ENCODE results near the gene TMC3. TPM values are rescaled to one million over a fixed set of nuclear protein-coding genes. Genes with fewer than 3 reads are reported as not detected.
"Not testable (repeated sequence)": the region's sequence is repeated elsewhere in the genome, so short reads cannot be mapped to it uniquely, and the experiment has no call there.

TMC3 gene
- total and polyA plus RNA-seq, 2 experiments from 2014 or later = 0.43 TPM; not detected in 1

DNA sequence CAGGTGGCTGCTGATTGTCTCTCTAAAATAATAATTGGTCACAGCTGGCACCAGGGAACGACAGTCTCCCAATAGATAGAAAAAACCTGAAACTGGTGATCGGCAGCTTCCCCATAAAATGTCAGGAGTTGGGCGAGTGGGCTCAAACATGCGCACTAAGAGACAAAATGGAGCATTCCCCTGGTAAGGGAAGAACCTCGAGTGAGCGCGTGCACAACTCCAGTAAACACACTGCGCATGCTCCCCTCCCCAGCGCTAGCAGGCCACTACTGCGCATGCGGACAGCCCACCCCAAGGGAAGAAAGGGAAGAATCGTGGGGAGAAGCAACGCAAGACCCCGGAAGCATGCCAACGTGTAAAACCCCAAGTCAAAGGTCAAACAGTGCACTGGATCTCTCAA lies 42.4 kb downstream of the TMC3 start:
- peak overlapping the region; percentile 64 for H3K27ac ChIP-seq
- H4K20me1 ChIP-seq (ENCODE audit: insufficient read depth, poor library complexity, severe bottlenecking) = no peaks in the 10 kb centered on the region
- H3K36me3 ChIP-seq (replicated peaks; ENCODE audit: insufficient read depth, low read depth) = no peaks in the 10 kb centered on the region
- H3K4me2 ChIP-seq = peak overlapping the region; percentile 42
- H3K9me3 ChIP-seq (ENCODE audit: low read depth) = no peaks in the 10 kb centered on the region
- TF ChIP-seq, protein P1, sequence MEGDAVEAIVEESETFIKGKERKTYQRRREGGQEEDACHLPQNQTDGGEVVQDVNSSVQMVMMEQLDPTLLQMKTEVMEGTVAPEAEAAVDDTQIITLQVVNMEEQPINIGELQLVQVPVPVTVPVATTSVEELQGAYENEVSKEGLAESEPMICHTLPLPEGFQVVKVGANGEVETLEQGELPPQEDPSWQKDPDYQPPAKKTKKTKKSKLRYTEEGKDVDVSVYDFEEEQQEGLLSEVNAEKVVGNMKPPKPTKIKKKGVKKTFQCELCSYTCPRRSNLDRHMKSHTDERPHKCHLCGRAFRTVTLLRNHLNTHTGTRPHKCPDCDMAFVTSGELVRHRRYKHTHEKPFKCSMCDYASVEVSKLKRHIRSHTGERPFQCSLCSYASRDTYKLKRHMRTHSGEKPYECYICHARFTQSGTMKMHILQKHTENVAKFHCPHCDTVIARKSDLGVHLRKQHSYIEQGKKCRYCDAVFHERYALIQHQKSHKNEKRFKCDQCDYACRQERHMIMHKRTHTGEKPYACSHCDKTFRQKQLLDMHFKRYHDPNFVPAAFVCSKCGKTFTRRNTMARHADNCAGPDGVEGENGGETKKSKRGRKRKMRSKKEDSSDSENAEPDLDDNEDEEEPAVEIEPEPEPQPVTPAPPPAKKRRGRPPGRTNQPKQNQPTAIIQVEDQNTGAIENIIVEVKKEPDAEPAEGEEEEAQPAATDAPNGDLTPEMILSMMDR (IDR thresholded peaks at IDR 0.05; ENCODE audit: poor library complexity) = no peak
- TF ChIP-seq EZH2 (IDR thresholded peaks at IDR 0.05; ENCODE audit: borderline replicate concordance) = no peak
- no peak for TF ChIP-seq EZH2phosphoT487 (IDR thresholded peaks at IDR 0.05; ENCODE audit: low read depth, severe bottlenecking, unreplicated experiment)
- H3K27me3 ChIP-seq = no peaks in the 10 kb centered on the region
- no peak for DNase-seq (ENCODE audit: low spot score)
- H2AFZ ChIP-seq = no peak overlapping the region
- 86% methylated on average over 15 of the region's 15 CpGs for WGBS (ENCODE audit: low lambda C conversion rate, missing lambda C conversion rate)
- no peaks in the 10 kb centered on the region for H3K9me2 ChIP-seq (replicated peaks; ENCODE audit: insufficient read depth)
- H3K79me2 ChIP-seq = no peaks in the 10 kb centered on the region
- H3K4me3 ChIP-seq = no peak overlapping the region
- H3K4me1 ChIP-seq (ENCODE audit: insufficient read depth) = peaks cover 32% of the 10 kb centered on the region

DNA sequence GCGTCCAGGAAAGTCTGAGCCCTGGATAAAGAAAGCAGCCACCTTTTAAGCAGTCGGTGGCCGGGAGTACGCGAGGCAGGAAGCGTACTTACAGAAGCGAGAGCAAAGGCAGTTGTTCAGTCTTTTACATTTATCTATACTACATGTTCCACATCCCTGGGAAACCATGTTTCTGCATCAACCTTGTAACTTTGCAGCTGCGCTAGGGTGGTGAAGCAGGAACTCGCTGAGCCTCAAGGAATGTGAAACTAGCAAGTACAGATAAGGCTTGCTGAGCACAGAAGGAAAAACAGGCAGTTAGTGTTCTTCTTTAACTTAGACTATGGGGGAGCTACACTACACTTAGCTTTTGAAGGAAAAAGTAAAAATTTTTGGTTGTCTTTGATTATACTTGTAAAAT lies 42.9 kb downstream of the TMC3 start:
- not testable (repeated sequence) for H4K20me1 ChIP-seq (ENCODE audit: insufficient read depth, poor library complexity, severe bottlenecking); H3K9me2 ChIP-seq (replicated peaks; ENCODE audit: insufficient read depth); H3K4me3 ChIP-seq; H2AFZ ChIP-seq; H3K9me3 ChIP-seq (ENCODE audit: low read depth); H3K27me3 ChIP-seq; H3K79me2 ChIP-seq; H3K36me3 ChIP-seq (replicated peaks; ENCODE audit: insufficient read depth, low read depth)
- Histone ChIP-seq H3K4me2 (peak overlapping the region; percentile 59), H3K27ac (peak overlapping the region; percentile 64), H3K4me1 (ENCODE audit: insufficient read depth) (peaks cover 32% of the 10 kb centered on the region)
- WGBS (ENCODE audit: low lambda C conversion rate, missing lambda C conversion rate) = 44% methylated on average over 9 of the region's 9 CpGs
- DNase-seq (ENCODE audit: low spot score) = peak; percentile 42

DNA sequence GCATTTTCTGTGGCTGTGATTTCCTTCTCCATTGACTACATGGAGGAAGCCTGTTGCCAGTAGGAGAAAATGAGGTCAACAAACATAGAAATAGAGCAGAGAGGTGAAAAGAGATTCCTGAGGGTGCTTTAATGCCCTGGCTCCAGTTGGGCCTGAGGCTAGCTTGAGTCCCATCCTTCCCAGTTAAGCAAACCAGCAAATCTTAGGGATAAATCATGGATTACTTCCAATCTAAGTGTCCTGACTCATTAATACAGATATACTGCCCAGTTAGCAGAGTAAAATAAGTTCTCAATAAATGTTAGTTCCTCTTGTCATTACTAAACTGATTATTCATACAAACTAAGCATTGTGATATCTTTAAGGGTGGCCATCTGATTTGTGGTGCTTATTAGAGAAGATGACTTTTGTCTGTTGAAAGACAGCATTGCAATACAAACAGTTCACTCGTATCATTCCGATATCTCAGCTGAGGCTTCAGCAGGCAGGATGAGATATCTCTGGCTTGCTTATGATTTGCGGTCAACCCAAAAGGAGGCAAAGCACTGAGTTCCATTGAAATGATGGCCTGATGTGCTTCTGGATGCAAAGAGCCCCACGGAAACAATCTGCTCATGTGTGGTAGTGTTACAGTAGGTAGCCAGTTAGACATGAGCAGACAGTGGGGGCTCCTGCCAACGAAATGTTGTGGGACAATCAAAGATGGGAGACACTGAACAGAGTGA lies 43.5 kb downstream of the TMC3 start:
- TF ChIP-seq, protein P1 (IDR thresholded peaks at IDR 0.05; ENCODE audit: poor library complexity) = no peak
- TF ChIP-seq EZH2 (IDR thresholded peaks at IDR 0.05; ENCODE audit: borderline replicate concordance) (no peak), EZH2phosphoT487 (IDR thresholded peaks at IDR 0.05; ENCODE audit: low read depth, severe bottlenecking, unreplicated experiment) (no peak)
- Histone ChIP-seq H3K36me3 (replicated peaks; ENCODE audit: insufficient read depth, low read depth) (no peaks in the 10 kb centered on the region), H4K20me1 (ENCODE audit: insufficient read depth, poor library complexity, severe bottlenecking) (no peaks in the 10 kb centered on the region), H3K4me1 (ENCODE audit: insufficient read depth) (peaks cover 29% of the 10 kb centered on the region), H3K9me2 (replicated peaks; ENCODE audit: insufficient read depth) (no peaks in the 10 kb centered on the region), H3K27ac (peak overlapping the region; percentile 64), H3K79me2 (no peaks in the 10 kb centered on the region), H3K27me3 (no peaks in the 10 kb centered on the region), H2AFZ (no peak overlapping the region), H3K4me3 (no peak overlapping the region), H3K4me2 (peak overlapping the region; percentile 59), H3K9me3 (ENCODE audit: low read depth) (no peaks in the 10 kb centered on the region)
- WGBS (ENCODE audit: low lambda C conversion rate, missing lambda C conversion rate) = 74% methylated on average over 5 of the region's 5 CpGs
- no peak for DNase-seq (ENCODE audit: low spot score)

DNA sequence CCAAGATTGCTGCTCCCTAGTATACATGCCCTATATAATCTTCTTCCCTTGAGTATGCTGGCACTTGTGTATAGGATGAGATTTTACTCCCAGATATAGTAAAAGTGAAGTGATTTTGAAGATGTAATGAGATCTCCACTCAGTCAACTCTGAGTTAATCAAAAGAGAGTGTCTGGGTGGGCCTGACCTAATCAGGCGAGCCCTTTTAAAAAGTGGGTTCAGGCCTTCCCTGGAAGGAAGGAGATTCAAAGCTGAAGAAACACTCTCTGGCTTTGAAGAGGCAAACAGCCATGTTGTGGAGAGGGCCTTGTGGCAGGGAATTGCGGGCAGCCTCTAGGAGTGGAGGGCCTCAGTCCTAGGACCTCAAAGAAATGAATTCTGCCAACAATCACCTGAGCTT lies 44.6 kb downstream of the TMC3 start:
- Histone ChIP-seq H3K4me3 (no peak overlapping the region), H3K79me2 (no peaks in the 10 kb centered on the region), H3K9me2 (replicated peaks; ENCODE audit: insufficient read depth) (no peaks in the 10 kb centered on the region), H2AFZ (no peak overlapping the region), H4K20me1 (ENCODE audit: insufficient read depth, poor library complexity, severe bottlenecking) (no peaks in the 10 kb centered on the region), H3K27me3 (no peaks in the 10 kb centered on the region), H3K4me2 (no peak overlapping the region), H3K36me3 (replicated peaks; ENCODE audit: insufficient read depth, low read depth) (no peaks in the 10 kb centered on the region), H3K27ac (no peak overlapping the region), H3K4me1 (ENCODE audit: insufficient read depth) (peaks cover 20% of the 10 kb centered on the region), H3K9me3 (ENCODE audit: low read depth) (no peaks in the 10 kb centered on the region)
- WGBS (ENCODE audit: low lambda C conversion rate, missing lambda C conversion rate) = 97% methylated on average over 2 of the region's 2 CpGs
- no peak for DNase-seq (ENCODE audit: low spot score)
- TF ChIP-seq EZH2 (IDR thresholded peaks at IDR 0.05; ENCODE audit: borderline replicate concordance) (no peak), EZH2phosphoT487 (IDR thresholded peaks at IDR 0.05; ENCODE audit: low read depth, severe bottlenecking, unreplicated experiment) (no peak)
- TF ChIP-seq, protein P1 (IDR thresholded peaks at IDR 0.05; ENCODE audit: poor library complexity) = no peak

Data from hepatocyte (in vitro differentiated cells).